Measurements from ENCODE around the gene DLX1. TPM values are rescaled to one million over a fixed set of nuclear protein-coding genes. Genes with fewer than 3 reads are reported as not detected.

Gene DLX1
- total and polyA plus RNA-seq, 9 of the 15 experiments (the other 6 are each of a cell fraction or from before 2014, with no cell fraction given): 1.9 to 26.2 (median 9.6) TPM

DNA sequence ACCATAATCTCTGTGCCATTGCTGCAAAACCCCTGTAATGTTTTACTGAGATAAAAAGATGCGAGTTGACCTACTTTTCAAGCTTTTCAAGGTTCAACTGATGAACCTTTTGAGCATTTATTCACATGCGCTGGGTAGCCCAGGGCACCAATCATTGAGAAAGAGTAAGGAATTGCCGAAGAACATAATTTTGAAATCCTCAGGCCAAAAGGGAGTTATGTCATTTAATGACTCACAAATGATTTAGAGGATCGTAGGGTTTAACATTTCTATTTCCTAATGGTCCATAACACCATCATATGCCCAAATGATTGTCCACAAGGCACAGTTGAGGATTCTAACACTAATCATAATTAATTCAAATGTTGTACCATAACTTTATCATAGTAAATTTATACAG, 20.2 kb upstream of the DLX1 start:
- H2AFZ ChIP-seq (ENCODE audit: low read depth, low read length): no peak overlapping the region
- no peak for FAIRE-seq

More for the DNA sequence above, 20.2 kb upstream of the DLX1 start:
- intact Hi-C loops (cut with micrococcal nuclease): no loop called here
- Histone ChIP-seq H3K9me1 (ENCODE audit: control insufficient read depth, insufficient read depth, low read length) (no peaks in the 10 kb centered on the region), H3K9me3 (replicated peaks; ENCODE audit: control insufficient read depth, insufficient read depth, low read depth, low read length) (no peaks in the 10 kb centered on the region), H3K9ac (ENCODE audit: insufficient read depth in 1 of 2, low read depth in 2 of 2, low read length in 2 of 2) (no peak overlapping the region), H3K27ac (ENCODE audit: extremely low read depth, low read depth, low read length) (no peak overlapping the region), H3K4me1 (replicated peaks in 1 of 2; ENCODE audit: control insufficient read depth in 2 of 2, insufficient read depth in 2 of 2, low read length in 2 of 2) (peaks cover 4 to 32% of the 10 kb centered on the region in 2 experiments; a peak in 4 of 5 replicates), H3K36me3 (ENCODE audit: control insufficient read depth, insufficient read depth, low read length) (no peaks in the 10 kb centered on the region), H3K27me3 (ENCODE audit: control insufficient read depth in 2 of 2, insufficient read depth in 2 of 2, low read length in 2 of 2) (no peaks in the 10 kb centered on the region), H3K4me2 (ENCODE audit: insufficient read depth, low read length) (no peak overlapping the region), H3K79me2 (ENCODE audit: control insufficient read depth, insufficient read depth, low read length) (no peaks in the 10 kb centered on the region), H3K4me3 (no peak overlapping the region), H4K20me1 (replicated peaks; ENCODE audit: control insufficient read depth, insufficient read depth, low read length) (no peaks in the 10 kb centered on the region)
- POLR2A ChIA-PET: interaction anchor here (1.2 kb wide), 1 partner anchor 13 kb away, joined by 3 read pairs; no protein-coding TSS in a partner anchor
- WGBS (ENCODE audit: insufficient coverage, low coverage, missing lambda C conversion rate): 74% methylated on average over 4 of the region's 4 CpGs
- DNase-seq (ENCODE audit: extremely low read depth in 1 of 4, low spot score in 3 of 4) (no peak), ATAC-seq (no peak)
- TF ChIP-seq ARID1B (IDR thresholded peaks at IDR 0.05): no peak
- TF ChIP-seq, protein P1, sequence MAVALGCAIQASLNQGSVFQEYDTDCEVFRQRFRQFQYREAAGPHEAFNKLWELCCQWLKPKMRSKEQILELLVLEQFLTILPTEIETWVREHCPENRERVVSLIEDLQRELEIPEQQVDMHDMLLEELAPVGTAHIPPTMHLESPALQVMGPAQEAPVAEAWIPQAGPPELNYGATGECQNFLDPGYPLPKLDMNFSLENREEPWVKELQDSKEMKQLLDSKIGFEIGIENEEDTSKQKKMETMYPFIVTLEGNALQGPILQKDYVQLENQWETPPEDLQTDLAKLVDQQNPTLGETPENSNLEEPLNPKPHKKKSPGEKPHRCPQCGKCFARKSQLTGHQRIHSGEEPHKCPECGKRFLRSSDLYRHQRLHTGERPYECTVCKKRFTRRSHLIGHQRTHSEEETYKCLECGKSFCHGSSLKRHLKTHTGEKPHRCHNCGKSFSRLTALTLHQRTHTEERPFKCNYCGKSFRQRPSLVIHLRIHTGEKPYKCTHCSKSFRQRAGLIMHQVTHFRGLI (CRISPR knock-in tag; IDR thresholded peaks at IDR 0.05): no peak
- TF ChIP-seq HNRNPL (IDR thresholded peaks at IDR 0.05; ENCODE audit: low read depth, low read length): no peak
- TF ChIP-seq, protein P2, sequence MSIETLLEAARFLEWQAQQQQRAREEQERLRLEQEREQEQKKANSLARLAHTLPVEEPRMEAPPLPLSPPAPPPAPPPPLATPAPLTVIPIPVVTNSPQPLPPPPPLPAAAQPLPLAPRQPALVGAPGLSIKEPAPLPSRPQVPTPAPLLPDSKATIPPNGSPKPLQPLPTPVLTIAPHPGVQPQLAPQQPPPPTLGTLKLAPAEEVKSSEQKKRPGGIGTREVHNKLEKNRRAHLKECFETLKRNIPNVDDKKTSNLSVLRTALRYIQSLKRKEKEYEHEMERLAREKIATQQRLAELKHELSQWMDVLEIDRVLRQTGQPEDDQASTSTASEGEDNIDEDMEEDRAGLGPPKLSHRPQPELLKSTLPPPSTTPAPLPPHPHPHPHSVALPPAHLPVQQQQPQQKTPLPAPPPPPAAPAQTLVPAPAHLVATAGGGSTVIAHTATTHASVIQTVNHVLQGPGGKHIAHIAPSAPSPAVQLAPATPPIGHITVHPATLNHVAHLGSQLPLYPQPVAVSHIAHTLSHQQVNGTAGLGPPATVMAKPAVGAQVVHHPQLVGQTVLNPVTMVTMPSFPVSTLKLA (conservative IDR thresholded peaks at IDR 0.05): no peak
- no peak for TF ChIP-seq GATAD2A (IDR thresholded peaks at IDR 0.05)
- no peak for TF ChIP-seq FOXK2 (conservative IDR thresholded peaks at IDR 0.05 in 1 of 2, IDR thresholded peaks at IDR 0.05 in 1 of 2; ENCODE audit: low read depth in 2 of 2)
- no peak for TF ChIP-seq FOXP1 (CRISPR knock-in tag; IDR thresholded peaks at IDR 0.05)
- no peak for TF ChIP-seq GTF2F1 (IDR thresholded peaks at IDR 0.05; ENCODE audit: low read depth, low read length)
- no peak for TF ChIP-seq TEAD2 (tag; IDR thresholded peaks at IDR 0.05)
- TF ChIP-seq GABPA (tag; conservative IDR thresholded peaks at IDR 0.05; ENCODE audit: low read depth): no peak
- in situ Hi-C loops (cut with MboI): no loop called here
- no TSS peak for BruUV-seq (replicated peaks)
- CTCF ChIA-PET (ENCODE audit: low intra/inter-chr PET ratio): interaction anchor here (0.6 kb wide), 1 partner anchor 771 kb away, joined by 3 read pairs; no protein-coding TSS in a partner anchor

All from K562 (cell line).